ENCODE measurements around the gene TNFSF18.

GRCh38 chr1:173058556-173058955 is 7.8 kb upstream of the TNFSF18 start:
- no peak for TF ChIP-seq POLR2A (IDR thresholded peaks at IDR 0.05)
- TF ChIP-seq CTCF (IDR thresholded peaks at IDR 0.05) = no peak
